Esophagus muscularis mucosa (tissue), 4 donors: ENCODE results near the gene ROBO2. TPM values are rescaled to one million over a fixed set of nuclear protein-coding genes. Genes with fewer than 3 reads are reported as not detected.

ENCODE experiments used
- DNase-seq: peaks from one replicate; pipeline ENCODE4 v3.0.0-alpha.2; 2017; ENCODE audit errors: extremely low spot score
- H3K27ac ChIP-seq, 4 donors: fragments of 200-600 bp; sonication (generic); replicated peaks in 1 of 4; 1 replicate in 3 of 4; 2 replicates in 1 of 4; pipeline ENCODE4 v1.5.1; 2016 to 2019; ENCODE audit warnings: mild to moderate bottlenecking in 1 of 4
- H3K27me3 ChIP-seq, 4 donors: fragments of 200-600 bp; sonication (generic); one replicate each; pipeline versions ENCODE4 v1.5.1 to v1.6.0; 2016 to 2019
- H3K36me3 ChIP-seq, 4 donors: fragments of 200-600 bp; sonication (generic); one replicate each; pipeline ENCODE4 v1.5.1; 2016 to 2019
- H3K4me1 ChIP-seq, 4 donors: fragments of 200-600 bp; sonication (generic); one replicate each; pipeline ENCODE4 v1.5.1; 2016 to 2019
- H3K4me3 ChIP-seq, 4 donors: fragments of 200-600 bp; sonication (generic); 1 replicate in 2 of 4; 2 replicates in 2 of 4; pipeline ENCODE4 v1.5.1; 2016 to 2019; ENCODE audit warnings: mild to moderate bottlenecking in 4 of 4, moderate library complexity in 1 of 4
- H3K9me3 ChIP-seq, 4 donors: fragments of 200-600 bp; sonication (generic); 1 replicate in 3 of 4; 2 replicates in 1 of 4; pipeline ENCODE4 v1.5.1; 2016 to 2019
- CTCF ChIP-seq, 3 experiments: fragments of 200-600 bp in 2 of 3; fragments of 450-650 bp in 1 of 3; sonication (generic) in 2 of 3; IDR thresholded peaks; one replicate each; pipeline ENCODE4 v1.5.1; 2017 to 2019; ENCODE audit warnings: antibody characterized with exemption in 3 of 3, mild to moderate bottlenecking in 2 of 3, moderate library complexity in 1 of 3
- EP300 ChIP-seq: sonication (generic); formaldehyde crosslinking; IDR thresholded peaks from one replicate; pipeline ENCODE4 v1.6.1; 2017; ENCODE audit warnings: antibody characterized with exemption
- POLR2A ChIP-seq: fragments of 450-650 bp; IDR thresholded peaks from one replicate; pipeline ENCODE4 v1.6.1; 2017; ENCODE audit warnings: antibody characterized with exemption, moderate library complexity, mild to moderate bottlenecking, low read depth
- POLR2AphosphoS5 ChIP-seq, 2 donors: sonication (generic); formaldehyde crosslinking; IDR thresholded peaks; one replicate each; pipeline ENCODE4 v1.6.1; 2017; ENCODE audit warnings: antibody characterized with exemption in 2 of 2
- WGBS: methylation state at CpG from one replicate; pipeline ENCODE4 v1.1.5; 2018; 5-methylcytosine and 5-hydroxymethylcytosine counted together
- intact Hi-C: fragments of 100-400 bp; cut with DNase I; formaldehyde crosslinking; loops from one replicate; pipeline ENCODE4 v1.15.1; 2023
- total RNA-seq, 4 donors: library from RNA; depleted of rRNA; stranded (reverse); fragments of >200 nt; gene quantifications; one replicate each; pipeline versions ENCODE4 v1.1.0 to v1.2.1, GENCODE V29; 2016

Gene ROBO2
- total RNA-seq, 4 donors from 2014 or later, result 0.83 to 2.1 (median 1.3) TPM

- no peaks in the 10 kb centered on the region for H3K4me1 ChIP-seq
- no peaks in the 10 kb centered on the region for H3K27me3 ChIP-seq
- H3K9me3 ChIP-seq, result no peaks in the 10 kb centered on the region
- no peak overlapping the region for H3K27ac ChIP-seq
- H3K36me3 ChIP-seq, result no peaks in the 10 kb centered on the region
- no peak for TF ChIP-seq CTCF (IDR thresholded peaks at IDR 0.05)
- no peak for TF ChIP-seq POLR2AphosphoS5 (IDR thresholded peaks at IDR 0.05)
- TF ChIP-seq POLR2A, result no peak
- TF ChIP-seq EP300, result no peak
- no peak for DNase-seq
- WGBS, result 44% methylated on average over 4 of the region's 4 CpGs
- intact Hi-C loops, result no loop called here
- no peak overlapping the region for H3K4me3 ChIP-seq
Measured at GRCh38 chr3:77541203-77541922, 501.5 kb downstream of the ROBO2 start.

- 79% methylated on average over 3 of the region's 3 CpGs for WGBS
Measured at GRCh38 chr3:77546246-77546645, 506.3 kb downstream of the ROBO2 start.

GRCh38 chr3:77549034-77549433, 509.1 kb downstream of the ROBO2 start:
- 86% methylated on average over 5 of the region's 5 CpGs for WGBS
- no peak for DNase-seq
- intact Hi-C loops, result no loop called here
- no peak overlapping the region for H3K4me3 ChIP-seq
- no peaks in the 10 kb centered on the region for H3K4me1 ChIP-seq
- TF ChIP-seq POLR2A (no peak), CTCF (IDR thresholded peaks at IDR 0.05) (no peak), POLR2AphosphoS5 (IDR thresholded peaks at IDR 0.05) (no peak), EP300 (no peak)
- H3K27me3 ChIP-seq, result no peaks in the 10 kb centered on the region
- H3K36me3 ChIP-seq, result no peaks in the 10 kb centered on the region
- H3K27ac ChIP-seq, result no peak overlapping the region
- H3K9me3 ChIP-seq, result no peaks in the 10 kb centered on the region

More at GRCh38 chr3:77546246-77546645, 506.3 kb downstream of the ROBO2 start:
- Histone ChIP-seq H3K4me3 (no peak overlapping the region), H3K4me1 (no peaks in the 10 kb centered on the region), H3K27ac (no peak overlapping the region), H3K27me3 (no peaks in the 10 kb centered on the region), H3K9me3 (no peaks in the 10 kb centered on the region), H3K36me3 (no peaks in the 10 kb centered on the region)
- DNase-seq, result no peak
- no peak for TF ChIP-seq POLR2A
- no peak for TF ChIP-seq POLR2AphosphoS5 (IDR thresholded peaks at IDR 0.05)
- TF ChIP-seq EP300, result no peak
- TF ChIP-seq CTCF (IDR thresholded peaks at IDR 0.05), result no peak
- intact Hi-C loops, result no loop called here

- H3K9me3 ChIP-seq, result no peaks in the 10 kb centered on the region
- DNase-seq, result no peak
- no peak overlapping the region for H3K4me3 ChIP-seq
- WGBS, result 96% methylated on average over 1 of the region's 1 CpG
- H3K27ac ChIP-seq, result no peak overlapping the region
- intact Hi-C loops, result no loop called here
- no peaks in the 10 kb centered on the region for H3K36me3 ChIP-seq
- no peaks in the 10 kb centered on the region for H3K4me1 ChIP-seq
- no peaks in the 10 kb centered on the region for H3K27me3 ChIP-seq
- TF ChIP-seq EP300 (no peak), CTCF (IDR thresholded peaks at IDR 0.05) (no peak), POLR2AphosphoS5 (IDR thresholded peaks at IDR 0.05) (no peak), POLR2A (no peak)
Measured at GRCh38 chr3:77553240-77553639, 513.3 kb downstream of the ROBO2 start.

- no peak overlapping the region for H3K27ac ChIP-seq
- H3K4me1 ChIP-seq, result no peaks in the 10 kb centered on the region
- no peak for DNase-seq
- no peak overlapping the region for H3K4me3 ChIP-seq
- no peaks in the 10 kb centered on the region for H3K9me3 ChIP-seq
- no peak for TF ChIP-seq EP300
- no peak for TF ChIP-seq POLR2A
- TF ChIP-seq POLR2AphosphoS5 (IDR thresholded peaks at IDR 0.05), result no peak
- TF ChIP-seq CTCF (IDR thresholded peaks at IDR 0.05), result no peak
- 90% methylated on average over 2 of the region's 2 CpGs for WGBS
- H3K27me3 ChIP-seq, result no peaks in the 10 kb centered on the region
- no peaks in the 10 kb centered on the region for H3K36me3 ChIP-seq
- intact Hi-C loops, result no loop called here
Measured at GRCh38 chr3:77562089-77562488, 522.2 kb downstream of the ROBO2 start.
